HG03064 (cell line): ENCODE measurements around the gene NCF4.
A peak's percentile ranks its signal among the peaks of the same experiment; 100 is the strongest.

Source experiments
- ATAC-seq: cut with Tn5 transposase; IDR thresholded peaks from one replicate; pipeline ENCODE4 v1.9.1; 2021; ENCODE audit warnings: low read depth; ENCODE audit not compliant: unreplicated experiment

The NCF4 gene

GRCh38 chr22:36860821-36861659 lies at the start of gene NCF4:
TSS of gene NCF4 (plus strand) at chr22:36861006. CDS start at chr22:36861172, 166 bp downstream.
- peak; percentile 59 for ATAC-seq

GRCh38 chr22:36811094-36811800 lies 49.6 kb upstream of the NCF4 start:
- ATAC-seq: no peak

- ATAC-seq: no peak
Observed at GRCh38 chr22:36814801-36815200, 46.0 kb upstream of the NCF4 start.

- ATAC-seq: no peak
Observed at GRCh38 chr22:36815558-36816338, 45.1 kb upstream of the NCF4 start.

GRCh38 chr22:36816339-36816635 lies 44.5 kb upstream of the NCF4 start:
- ATAC-seq: no peak

- ATAC-seq: no peak
Observed at GRCh38 chr22:36816636-36817524, 43.9 kb upstream of the NCF4 start, which contains the start of gene PVALB. TSS of gene PVALB (minus strand) at chr22:36817035. CDS start at chr22:36817005, 30 bp downstream.

- ATAC-seq: no peak
Observed at GRCh38 chr22:36817525-36817848, 43.3 kb upstream of the NCF4 start.

GRCh38 chr22:36818010-36818642 lies 42.7 kb upstream of the NCF4 start:
- ATAC-seq: no peak

- no peak for ATAC-seq
Observed at GRCh38 chr22:36819112-36819511, 41.7 kb upstream of the NCF4 start.

- ATAC-seq: no peak
Observed at GRCh38 chr22:36822581-36822980, 38.2 kb upstream of the NCF4 start.

GRCh38 chr22:36823186-36823839 lies 37.5 kb upstream of the NCF4 start:
- no peak for ATAC-seq

- no peak for ATAC-seq
Observed at GRCh38 chr22:36824655-36825054, 36.2 kb upstream of the NCF4 start.

GRCh38 chr22:36826262-36826661 lies 34.5 kb upstream of the NCF4 start:
- no peak for ATAC-seq

GRCh38 chr22:36828815-36829214 lies 32.0 kb upstream of the NCF4 start:
- ATAC-seq: no peak

GRCh38 chr22:36829370-36830002 lies 31.3 kb upstream of the NCF4 start:
- no peak for ATAC-seq

- ATAC-seq: no peak
Observed at GRCh38 chr22:36830601-36831000, 30.2 kb upstream of the NCF4 start.

- ATAC-seq: no peak
Observed at GRCh38 chr22:36831206-36831605, 29.6 kb upstream of the NCF4 start.

GRCh38 chr22:36831717-36832116 lies 29.1 kb upstream of the NCF4 start:
- no peak for ATAC-seq

- ATAC-seq: no peak
Observed at GRCh38 chr22:36833073-36833472, 27.7 kb upstream of the NCF4 start.
